Mesenchymal stem cell (in vitro differentiated cells and primary cell): ENCODE results near the gene CST8.

Source experiments
- DNase-seq: peaks from one replicate; pipeline ENCODE4 v3.0.0-alpha.2; 2013
- H2AFZ ChIP-seq: one replicate; pipeline ENCODE4 v1.6.1; 2013; ENCODE audit warnings: low read depth, mild to moderate bottlenecking, control low read depth, inconsistent platforms, low read length, moderate library complexity
- H2AK5ac ChIP-seq: 2 replicates; pipeline ENCODE4 v1.6.1; 2013; ENCODE audit warnings: low read length, moderate library complexity, mild to moderate bottlenecking, inconsistent platforms; ENCODE audit not compliant: severe bottlenecking
- H2BK120ac ChIP-seq: one replicate; pipeline ENCODE4 v1.6.1; 2013; ENCODE audit warnings: low read depth, mild to moderate bottlenecking, inconsistent platforms, low read length, moderate library complexity
- H2BK12ac ChIP-seq, 2 experiments: one replicate each; pipeline ENCODE4 v1.6.1; 2013; ENCODE audit warnings: inconsistent platforms in 2 of 2, low read length in 2 of 2, mild to moderate bottlenecking in 2 of 2, moderate library complexity in 2 of 2, control low read depth in 1 of 2
- H2BK15ac ChIP-seq: one replicate; pipeline ENCODE4 v1.6.1; 2013; ENCODE audit warnings: mild to moderate bottlenecking, low read depth, inconsistent platforms; ENCODE audit not compliant: poor library complexity, severe bottlenecking
- H2BK5ac ChIP-seq: 2 replicates; pipeline ENCODE4 v1.6.1; 2013; ENCODE audit warnings: low read depth, mild to moderate bottlenecking, low read length, control low read depth, inconsistent platforms; ENCODE audit not compliant: poor library complexity, severe bottlenecking
- H3K14ac ChIP-seq, 2 experiments: one replicate each; pipeline ENCODE4 v1.6.1; 2013; ENCODE audit warnings: inconsistent platforms in 2 of 2, low read length in 2 of 2, control low read depth in 1 of 2, mild to moderate bottlenecking in 1 of 2, moderate library complexity in 1 of 2
- H3K18ac ChIP-seq, 2 experiments: one replicate each; pipeline ENCODE4 v1.6.1; 2013; ENCODE audit warnings: inconsistent platforms in 2 of 2, low read length in 2 of 2, control low read depth in 1 of 2, low read depth in 1 of 2, mild to moderate bottlenecking in 1 of 2
- H3K23ac ChIP-seq, 2 experiments: one replicate each; pipeline ENCODE4 v1.6.1; 2013; ENCODE audit warnings: inconsistent platforms in 2 of 2, low read length in 2 of 2, mild to moderate bottlenecking in 2 of 2, moderate library complexity in 2 of 2, control low read depth in 1 of 2
- H3K27ac ChIP-seq: 2 replicates; pipeline ENCODE4 v1.5.1; 2013; ENCODE audit warnings: mild to moderate bottlenecking, moderate library complexity, low read length, control low read depth, inconsistent platforms; ENCODE audit not compliant: poor library complexity, severe bottlenecking
- H3K27me3 ChIP-seq, 2 experiments: 2 replicates each; pipeline versions ENCODE4 v1.6.1 to v1.7.0; 2013; ENCODE audit warnings: low read length in 2 of 2, mild to moderate bottlenecking in 2 of 2, moderate library complexity in 2 of 2, control low read depth in 1 of 2, inconsistent platforms in 1 of 2; ENCODE audit not compliant: control insufficient read depth in 1 of 2, insufficient read depth in 1 of 2
- H3K36me3 ChIP-seq, 2 experiments: 2 replicates each; pipeline versions ENCODE4 v1.6.1 to v1.7.0; 2013; ENCODE audit warnings: low read length in 2 of 2, control low read depth in 1 of 2, inconsistent platforms in 1 of 2, low read depth in 1 of 2, mild to moderate bottlenecking in 1 of 2; ENCODE audit not compliant: insufficient read depth in 2 of 2, control insufficient read depth in 1 of 2
- H3K4ac ChIP-seq, 2 experiments: one replicate each; pipeline ENCODE4 v1.6.1; 2013; ENCODE audit warnings: inconsistent platforms in 2 of 2, low read length in 2 of 2, mild to moderate bottlenecking in 2 of 2, moderate library complexity in 2 of 2, control low read depth in 1 of 2, low read depth in 1 of 2
- H3K4me1 ChIP-seq: 2 replicates; pipeline ENCODE4 v1.6.1; 2013; ENCODE audit warnings: low read depth, low read length, control low read depth; ENCODE audit not compliant: control insufficient read depth, insufficient read depth
- H3K4me2 ChIP-seq: 2 replicates; pipeline ENCODE4 v1.6.1; 2013; ENCODE audit warnings: low read length, mild to moderate bottlenecking, inconsistent platforms; ENCODE audit not compliant: poor library complexity, severe bottlenecking
- H3K4me3 ChIP-seq, 2 experiments: 2 replicates each; pipeline versions ENCODE4 v1.5.1 to v1.7.0; 2013; ENCODE audit warnings: low read length in 2 of 2, mild to moderate bottlenecking in 2 of 2, control low read depth in 1 of 2, low read depth in 1 of 2; ENCODE audit not compliant: insufficient read depth in 1 of 2
- H3K79me1 ChIP-seq: replicated peaks from 2 replicates; pipeline ENCODE4 v1.6.1; 2013; ENCODE audit warnings: mild to moderate bottlenecking, control low read depth, low read length, inconsistent platforms; ENCODE audit not compliant: poor library complexity, severe bottlenecking
- H3K9ac ChIP-seq: 2 replicates; pipeline ENCODE4 v1.7.0; 2013; ENCODE audit warnings: mild to moderate bottlenecking, low read length, moderate library complexity
- H3K9me3 ChIP-seq: 2 replicates; pipeline ENCODE4 v1.7.0; 2013; ENCODE audit warnings: mild to moderate bottlenecking, low read length; ENCODE audit not compliant: control insufficient read depth
- H4K8ac ChIP-seq: one replicate; pipeline ENCODE4 v1.6.1; 2013; ENCODE audit warnings: inconsistent platforms, mild to moderate bottlenecking, low read length, moderate library complexity
- H4K91ac ChIP-seq: one replicate; pipeline ENCODE4 v1.6.1; 2013; ENCODE audit warnings: mild to moderate bottlenecking, low read length, inconsistent platforms
- WGBS: methylation state at CpG from one replicate; pipeline ENCODE4 v1.1.7; 2013; ENCODE audit warnings: mixed read lengths; 5-methylcytosine and 5-hydroxymethylcytosine counted together

The CST8 gene

GRCh38 chr20:23479043-23479442 is 11.9 kb upstream of the CST8 start:
- Histone ChIP-seq H3K9me3 (no peaks in the 10 kb centered on the region), H3K4ac (no peak overlapping the region), H4K91ac (no peak overlapping the region), H3K4me3 (no peak overlapping the region), H3K79me1 (no peaks in the 10 kb centered on the region), H2AK5ac (no peak overlapping the region), H2AFZ (no peak overlapping the region), H4K8ac (no peak overlapping the region), H3K27me3 (peaks cover 0 to 13% of the 10 kb centered on the region in 2 experiments), H3K4me2 (no peak overlapping the region), H3K18ac (no peak overlapping the region), H3K23ac (no peak overlapping the region), H3K27ac (no peak overlapping the region), H2BK5ac (no peak overlapping the region), H3K9ac (no peak overlapping the region), H3K36me3 (no peaks in the 10 kb centered on the region), H2BK120ac (no peak overlapping the region), H2BK15ac (no peak overlapping the region), H3K14ac (no peak overlapping the region), H3K4me1 (no peaks in the 10 kb centered on the region), H2BK12ac (no peak overlapping the region)
- 61% methylated on average over 4 of the region's 4 CpGs for WGBS
- no peak for DNase-seq

- no peaks in the 10 kb centered on the region for H3K4me1 ChIP-seq
- no peak for DNase-seq
- no peak overlapping the region for H3K14ac ChIP-seq
- H3K4me3 ChIP-seq = no peak overlapping the region
- H4K91ac ChIP-seq = no peak overlapping the region
- no peaks in the 10 kb centered on the region for H3K36me3 ChIP-seq
- H2AFZ ChIP-seq = no peak overlapping the region
- H3K9ac ChIP-seq = no peak overlapping the region
- H2AK5ac ChIP-seq = no peak overlapping the region
- no peak overlapping the region for H2BK120ac ChIP-seq
- no peak overlapping the region for H2BK15ac ChIP-seq
- no peak overlapping the region for H3K18ac ChIP-seq
- no peak overlapping the region for H3K27ac ChIP-seq
- no peak overlapping the region for H4K8ac ChIP-seq
- no peaks in the 10 kb centered on the region for H3K79me1 ChIP-seq
- WGBS = 65% methylated on average over 2 of the region's 2 CpGs
- no peaks in the 10 kb centered on the region for H3K9me3 ChIP-seq
- peaks cover 0 to 6% of the 10 kb centered on the region in 2 experiments for H3K27me3 ChIP-seq
- no peak overlapping the region for H2BK12ac ChIP-seq
- no peak overlapping the region for H3K4ac ChIP-seq
- H3K23ac ChIP-seq = no peak overlapping the region
- no peak overlapping the region for H3K4me2 ChIP-seq
- H2BK5ac ChIP-seq = no peak overlapping the region
These were observed 8.8 kb upstream of the CST8 start for GRCh38 chr20:23482138-23482537.

GRCh38 chr20:23484081-23484480 is 6.8 kb upstream of the CST8 start:
- no peak overlapping the region for H2AK5ac ChIP-seq
- no peak overlapping the region for H2BK15ac ChIP-seq
- no peak overlapping the region for H3K9ac ChIP-seq
- no peak overlapping the region for H3K4me3 ChIP-seq
- peaks cover 2% of the 10 kb centered on the region for H3K9me3 ChIP-seq
- no peak for DNase-seq
- no peak overlapping the region for H2BK12ac ChIP-seq
- no peak overlapping the region for H3K4me2 ChIP-seq
- H2BK120ac ChIP-seq = no peak overlapping the region
- no peak overlapping the region for H3K18ac ChIP-seq
- no peaks in the 10 kb centered on the region for H3K36me3 ChIP-seq
- H3K79me1 ChIP-seq = no peaks in the 10 kb centered on the region
- no peak overlapping the region for H4K91ac ChIP-seq
- no peak overlapping the region for H3K14ac ChIP-seq
- no peak overlapping the region for H3K23ac ChIP-seq
- no peak overlapping the region for H2AFZ ChIP-seq
- H3K4me1 ChIP-seq = no peaks in the 10 kb centered on the region
- no peak overlapping the region for H4K8ac ChIP-seq
- H3K4ac ChIP-seq = no peak overlapping the region
- 81% methylated on average over 3 of the region's 4 CpGs for WGBS
- peaks cover 0 to 6% of the 10 kb centered on the region in 2 experiments for H3K27me3 ChIP-seq
- no peak overlapping the region for H3K27ac ChIP-seq
- H2BK5ac ChIP-seq = no peak overlapping the region

GRCh38 chr20:23488470-23488869 is 2.4 kb upstream of the CST8 start:
- no peak overlapping the region for H3K4ac ChIP-seq
- DNase-seq = no peak
- H3K18ac ChIP-seq = no peak overlapping the region
- H3K23ac ChIP-seq = no peak overlapping the region
- peaks cover 2% of the 10 kb centered on the region for H3K9me3 ChIP-seq
- H2BK12ac ChIP-seq = no peak overlapping the region
- H3K27ac ChIP-seq = no peak overlapping the region
- H4K8ac ChIP-seq = no peak overlapping the region
- H3K27me3 ChIP-seq = peaks cover 0 to 5% of the 10 kb centered on the region in 2 experiments
- no peak overlapping the region for H3K4me3 ChIP-seq
- H2AK5ac ChIP-seq = no peak overlapping the region
- no CpG with 5 or more reads among the region's 2 CpGs for WGBS
- no peak overlapping the region for H3K9ac ChIP-seq
- H2BK120ac ChIP-seq = no peak overlapping the region
- H4K91ac ChIP-seq = no peak overlapping the region
- H2AFZ ChIP-seq = no peak overlapping the region
- no peak overlapping the region for H3K14ac ChIP-seq
- H2BK15ac ChIP-seq = no peak overlapping the region
- H2BK5ac ChIP-seq = no peak overlapping the region
- no peaks in the 10 kb centered on the region for H3K36me3 ChIP-seq
- H3K4me2 ChIP-seq = no peak overlapping the region
- H3K4me1 ChIP-seq = no peaks in the 10 kb centered on the region
- no peaks in the 10 kb centered on the region for H3K79me1 ChIP-seq
